K562 treated with DMSO at 1 percent for 12 hours (cell line): ENCODE measurements around the gene RIBC2. TPM values are rescaled to one million over a fixed set of nuclear protein-coding genes. Genes with fewer than 3 reads are reported as not detected.

Experiments
- total RNA-seq: library from RNA; unstranded; fragments of 300-600 nt; gene quantifications from 2 replicates; pipeline ENCODE4 v1.2.3, GENCODE V29; 2022; ENCODE audit not compliant: insufficient read depth

RIBC2 gene
- total RNA-seq: not detected in 2 replicates

DNA sequence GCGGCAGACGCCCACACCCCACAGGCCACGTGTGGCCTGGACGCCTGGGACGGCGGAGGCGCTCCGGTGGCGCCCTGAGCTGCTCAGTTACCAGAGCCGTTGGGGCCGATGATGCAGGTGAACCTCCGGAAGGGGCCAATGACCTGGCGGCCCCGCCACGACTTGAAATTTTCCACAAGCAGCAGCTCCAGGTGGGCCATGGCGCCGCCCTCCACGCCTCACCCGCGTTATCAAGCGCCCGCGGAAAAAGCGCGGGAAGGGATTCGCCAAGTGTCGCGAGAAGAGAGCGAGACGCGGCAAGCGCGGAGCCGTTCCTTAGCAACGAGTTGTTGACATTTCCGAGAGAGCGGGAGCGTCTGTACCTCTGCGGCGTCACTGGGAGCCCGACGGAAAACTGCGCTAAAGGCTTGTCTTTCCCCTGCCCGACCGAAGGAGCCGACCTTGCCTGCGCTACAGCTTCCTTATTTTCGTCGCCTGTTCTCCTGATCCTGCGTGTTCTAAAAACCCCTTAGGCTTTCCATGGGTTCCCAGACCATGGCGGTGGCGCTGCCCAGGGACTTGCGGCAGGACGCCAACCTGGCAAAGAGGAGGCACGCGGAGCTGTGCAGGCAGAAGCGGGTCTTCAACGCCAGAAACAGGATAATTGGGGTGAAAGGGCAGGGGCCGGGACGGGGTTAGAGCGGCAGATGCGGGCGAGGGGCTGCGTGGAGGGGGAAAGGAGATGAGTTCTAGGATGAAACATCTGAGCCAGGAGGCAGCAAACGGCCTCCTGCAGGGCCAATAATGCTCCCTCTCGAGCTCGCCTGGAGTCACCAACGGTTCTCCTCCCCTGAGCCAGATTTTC, at the start of gene RIBC2, which contains the start of gene SMC1B:
TSS of gene RIBC2 (plus strand) at position 326 of the 844 bp plus-strand sequence. CDS start at position 520, 194 bp downstream.
TSS of gene SMC1B (minus strand) at position 232 of the 844 bp plus-strand sequence. CDS start at position 200, 32 bp downstream.

Other genes with a start within 250 kb of the RIBC2 start
- 16.8 and 49.4 TPM in 2 replicates for gene NUP50, start 249.8 kb upstream of the RIBC2 start, total RNA-seq
- gene KIAA0930, start 172.8 kb upstream of the RIBC2 start, total RNA-seq: 8.0 and 11.2 TPM in 2 replicates
- not detected in 2 replicates for gene UPK3A, start 128.7 kb upstream of the RIBC2 start, total RNA-seq
- 24.6 and 63.3 TPM in 2 replicates for gene FAM118A, start 103.8 kb upstream of the RIBC2 start, total RNA-seq
- not detected in 2 replicates for gene SMC1B, start 94 bp upstream of the RIBC2 start, total RNA-seq
- not detected in 2 replicates for gene FBLN1, start 89.2 kb downstream of the RIBC2 start, total RNA-seq